MCF 10A (cell line): ENCODE measurements around the gene GBE1. TPM values are rescaled to one million over a fixed set of nuclear protein-coding genes. Genes with fewer than 3 reads are reported as not detected.

ENCODE experiments used
- BruUV-seq: library from RNA; stranded (reverse); fragments of 400-500 nt; replicated peaks from 2 replicates; lab custom pipeline; 2021; lab: Mats Ljungman, UMichigan
- CTCF ChIA-PET: fragments of 300-600 bp; sonication (Branson Sonifier 250); formaldehyde crosslinking; extraction: SDS; loops from one replicate; lab custom pipeline; 2021; ENCODE audit warnings: antibody characterized with exemption, inconsistent platforms; lab: Yijun Ruan, JAX
- POLR2A ChIA-PET: fragments of 300-600, 350-650 bp; sonication (Branson Sonifier 250); formaldehyde crosslinking; extraction: SDS; loops from one replicate; lab custom pipeline; 2020; ENCODE audit warnings: antibody characterized with exemption, inconsistent platforms; lab: Yijun Ruan, JAX
- DNase-seq: peaks from one replicate; pipeline ENCODE4 v3.0.0-alpha.2; 2018; ENCODE audit not compliant: unreplicated experiment
- H3K27ac Mint-ChIP-seq: one replicate; pipeline ENCODE4 v1.8.0; 2022; ENCODE audit warnings: mild to moderate bottlenecking, low read depth, mixed read lengths; ENCODE audit not compliant: unreplicated experiment
- H3K27me3 Mint-ChIP-seq: one replicate; pipeline ENCODE4 v1.8.0; 2022; ENCODE audit warnings: mixed read lengths; ENCODE audit not compliant: insufficient read depth, unreplicated experiment
- H3K36me3 Mint-ChIP-seq: one replicate; pipeline ENCODE4 v1.8.0; 2022; ENCODE audit warnings: mild to moderate bottlenecking, moderate library complexity, mixed read lengths; ENCODE audit not compliant: insufficient read depth, unreplicated experiment
- H3K4me1 Mint-ChIP-seq: one replicate; pipeline ENCODE4 v1.8.0; 2022; ENCODE audit warnings: mixed read lengths; ENCODE audit not compliant: insufficient read depth, unreplicated experiment
- H3K4me3 Mint-ChIP-seq: one replicate; pipeline ENCODE4 v1.8.0; 2022; ENCODE audit warnings: mild to moderate bottlenecking, moderate library complexity, mixed read lengths; ENCODE audit not compliant: unreplicated experiment
- H3K9me3 Mint-ChIP-seq: one replicate; pipeline ENCODE4 v1.8.0; 2022; ENCODE audit warnings: mixed read lengths; ENCODE audit not compliant: unreplicated experiment
- CTCF ChIP-seq: fragments of 200-600 bp; IDR thresholded peaks from one replicate; pipeline ENCODE4 v1.8.0; 2022; ENCODE audit warnings: antibody characterized with exemption, mild to moderate bottlenecking; ENCODE audit not compliant: unreplicated experiment
- intact Hi-C: fragments of 100-400 bp; cut with micrococcal nuclease; formaldehyde crosslinking; loops from 2 replicates; pipeline ENCODE4 v1.14.1; 2022
- total RNA-seq: library from RNA; stranded (reverse); gene quantifications from 2 replicates; pipeline ENCODE4 v1.2.3, GENCODE V29; 2022

Gene GBE1
- total RNA-seq, 1 experiment from 2014 or later, result 41.8 TPM

GRCh38 chr3:81788044-81788443 lies 26.6 kb upstream of the GBE1 start:
- BruUV-seq, result no TSS peak
- no peak for TF ChIP-seq CTCF
- H3K27ac Mint-ChIP-seq, result no peak overlapping the region
- POLR2A ChIA-PET, result no interaction called here
- H3K36me3 Mint-ChIP-seq, result no peaks in the 10 kb centered on the region
- intact Hi-C loops, result no loop called here
- DNase-seq, result no peak
- H3K4me3 Mint-ChIP-seq, result no peak overlapping the region
- H3K27me3 Mint-ChIP-seq, result no peaks in the 10 kb centered on the region
- H3K4me1 Mint-ChIP-seq, result no peaks in the 10 kb centered on the region
- CTCF ChIA-PET, result interaction anchor here (1.3 kb wide), 1 partner anchor 10 kb away, joined by 3 read pairs; no protein-coding TSS in a partner anchor
- H3K9me3 Mint-ChIP-seq, result no peaks in the 10 kb centered on the region

- POLR2A ChIA-PET, result no interaction called here
- no peaks in the 10 kb centered on the region for H3K9me3 Mint-ChIP-seq
Observed at GRCh38 chr3:81782585-81782984, 21.1 kb upstream of the GBE1 start.

GRCh38 chr3:81778678-81779182 lies 17.3 kb upstream of the GBE1 start:
- DNase-seq, result no peak
- Mint-ChIP-seq H3K9me3 (no peaks in the 10 kb centered on the region), H3K4me1 (peaks cover 5% of the 10 kb centered on the region), H3K27ac (no peak overlapping the region), H3K36me3 (no peaks in the 10 kb centered on the region), H3K4me3 (no peak overlapping the region), H3K27me3 (no peaks in the 10 kb centered on the region)
- BruUV-seq, result no TSS peak
- intact Hi-C loops, result no loop called here
- ChIA-PET POLR2A (no interaction called here), CTCF (interaction anchor here (1.5 kb wide), 1 partner anchor 10 kb away, joined by 3 read pairs; no protein-coding TSS in a partner anchor)
- no peak for TF ChIP-seq CTCF

More at GRCh38 chr3:81782585-81782984, 21.1 kb upstream of the GBE1 start:
- DNase-seq, result no peak
- Mint-ChIP-seq H3K36me3 (no peaks in the 10 kb centered on the region), H3K4me1 (peaks cover 5% of the 10 kb centered on the region), H3K27ac (no peak overlapping the region), H3K27me3 (no peaks in the 10 kb centered on the region), H3K4me3 (no peak overlapping the region)
- CTCF ChIA-PET, result interaction anchor here (0.6 kb wide), 1 partner anchor 12 kb away, joined by 3 read pairs; no protein-coding TSS in a partner anchor
- BruUV-seq, result no TSS peak
- intact Hi-C loops, result no loop called here
- TF ChIP-seq CTCF, result no peak

- Mint-ChIP-seq H3K27ac (no peak overlapping the region), H3K4me3 (no peak overlapping the region), H3K4me1 (peaks cover 5% of the 10 kb centered on the region), H3K27me3 (no peaks in the 10 kb centered on the region), H3K36me3 (no peaks in the 10 kb centered on the region), H3K9me3 (no peaks in the 10 kb centered on the region)
- no TSS peak for BruUV-seq
- no peak for TF ChIP-seq CTCF
- no peak for DNase-seq
- intact Hi-C loops, result no loop called here
- ChIA-PET CTCF (interaction anchor here (0.7 to 1.1 kb wide), 2 partner anchors 14 to 133 kb away, joined by 4 read pairs; no protein-coding TSS in a partner anchor), POLR2A (interaction anchor here (0.6 kb wide), 2 partner anchors 9 to 370 kb away, joined by 3 read pairs; no protein-coding TSS in a partner anchor)
Observed at GRCh38 chr3:81776643-81777042, 15.2 kb upstream of the GBE1 start.
